H7 (cell line): ENCODE data around the gene RORC. TPM values are rescaled to one million over a fixed set of nuclear protein-coding genes. Genes with fewer than 3 reads are reported as not detected.
A peak's percentile ranks its signal among the peaks of the same experiment; 100 is the strongest.
"Not testable (repeated sequence)": the region's sequence is repeated elsewhere in the genome, so short reads cannot be mapped to it uniquely, and the experiment has no call there.

Experiments
- DNase-seq: peaks from one replicate; pipeline ENCODE4 v3.0.0; 2012
- H3K27me3 ChIP-seq: 2 replicates; pipeline ENCODE4 v1.6.0; 2011; ENCODE audit warnings: mild to moderate bottlenecking, low read length; ENCODE audit not compliant: control insufficient read depth, insufficient read depth
- H3K36me3 ChIP-seq: replicated peaks from 2 replicates; pipeline ENCODE4 v1.5.1; 2011; ENCODE audit warnings: low read length; ENCODE audit not compliant: control insufficient read depth, insufficient read depth
- H3K4me3 ChIP-seq: 2 replicates; pipeline ENCODE4 v1.5.1; 2011; ENCODE audit warnings: low read depth, mild to moderate bottlenecking, control low read depth, low read length, moderate library complexity; ENCODE audit not compliant: insufficient read depth
- total RNA-seq: library from RNA; depleted of rRNA; stranded (reverse); fragments of >200 nt; shearing (Covaris generic); gene quantifications from 2 replicates; pipeline ENCODE4 v1.2.3, GENCODE V29; 2014

RORC gene
- total RNA-seq, 1 experiment from 2014 or later = 0.42 TPM

DNA sequence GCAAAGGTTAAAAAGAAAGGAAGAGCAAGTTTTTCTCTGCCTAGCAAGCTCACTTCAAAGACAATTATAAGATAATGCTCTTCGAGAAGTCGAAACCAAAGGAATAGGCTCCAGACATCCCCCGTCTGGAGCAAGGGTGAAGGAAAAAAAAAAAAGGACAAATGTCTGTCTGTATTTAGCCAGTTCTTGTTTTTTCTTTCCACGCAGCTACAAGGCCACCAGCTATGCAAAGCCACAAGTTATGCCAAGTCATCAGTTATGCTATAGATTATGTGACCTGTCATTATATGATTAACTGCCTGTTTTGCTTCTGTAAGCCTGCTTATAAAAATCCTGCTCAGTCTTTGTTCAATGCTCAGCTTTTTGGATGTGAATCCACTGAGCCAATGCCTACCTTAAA lies 24.3 kb upstream of the RORC start:
- no peak for DNase-seq
- Histone ChIP-seq H3K36me3 (no peaks in the 10 kb centered on the region), H3K4me3 (no peak overlapping the region), H3K27me3 (peaks cover 32% of the 10 kb centered on the region)

GRCh38 chr1:151855516-151855915 lies 23.9 kb upstream of the RORC start:
- not testable (repeated sequence) for H3K36me3 ChIP-seq, DNase-seq, H3K4me3 ChIP-seq
- peaks cover 30% of the 10 kb centered on the region for H3K27me3 ChIP-seq

GRCh38 chr1:151854658-151855057 lies 23.1 kb upstream of the RORC start:
- peaks cover 21% of the 10 kb centered on the region for H3K27me3 ChIP-seq
- DNase-seq = no peak
- H3K36me3 ChIP-seq = no peaks in the 10 kb centered on the region
- no peak overlapping the region for H3K4me3 ChIP-seq

- H3K36me3 ChIP-seq = no peaks in the 10 kb centered on the region
- H3K27me3 ChIP-seq = peaks cover 9% of the 10 kb centered on the region
- H3K4me3 ChIP-seq = no peak within 1 kb of the TSS
- peak; percentile 38 for DNase-seq
These were observed 21.9 kb upstream of the RORC start, which contains the start of gene THEM5 for GRCh38 chr1:151853411-151853943. Gene THEM5 (minus strand): TSS chr1:151853712. CDS start chr1:151853565, 147 bp downstream.

DNA sequence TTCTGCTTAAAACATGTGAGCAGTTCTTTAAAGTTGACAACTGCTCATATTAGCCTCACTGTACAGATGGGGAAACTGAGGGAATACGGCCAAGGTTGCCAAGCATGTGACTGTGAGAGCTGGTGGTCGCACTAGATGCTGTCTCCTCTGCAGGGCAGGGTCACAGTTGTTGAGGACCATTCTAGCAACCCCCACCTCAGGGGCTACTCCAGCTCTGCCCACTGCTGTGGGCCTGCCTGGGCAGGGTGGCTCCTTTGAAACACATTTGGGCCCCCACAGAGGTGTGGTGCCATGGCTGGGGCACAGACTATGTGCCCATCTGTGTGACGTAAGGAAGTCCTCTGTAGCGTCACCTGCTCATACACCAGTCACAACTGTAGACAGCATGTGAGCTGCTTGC lies 21.1 kb upstream of the RORC start:
- peaks cover 5% of the 10 kb centered on the region for H3K27me3 ChIP-seq
- DNase-seq = no peak
- no peaks in the 10 kb centered on the region for H3K36me3 ChIP-seq
- H3K4me3 ChIP-seq = no peak overlapping the region

GRCh38 chr1:151851886-151852285 lies 20.3 kb upstream of the RORC start:
- Histone ChIP-seq H3K4me3 (no peak overlapping the region), H3K27me3 (peaks cover 2% of the 10 kb centered on the region; the same call in 1 of the 2 replicates), H3K36me3 (no peaks in the 10 kb centered on the region)
- DNase-seq = peak; percentile 46

DNA sequence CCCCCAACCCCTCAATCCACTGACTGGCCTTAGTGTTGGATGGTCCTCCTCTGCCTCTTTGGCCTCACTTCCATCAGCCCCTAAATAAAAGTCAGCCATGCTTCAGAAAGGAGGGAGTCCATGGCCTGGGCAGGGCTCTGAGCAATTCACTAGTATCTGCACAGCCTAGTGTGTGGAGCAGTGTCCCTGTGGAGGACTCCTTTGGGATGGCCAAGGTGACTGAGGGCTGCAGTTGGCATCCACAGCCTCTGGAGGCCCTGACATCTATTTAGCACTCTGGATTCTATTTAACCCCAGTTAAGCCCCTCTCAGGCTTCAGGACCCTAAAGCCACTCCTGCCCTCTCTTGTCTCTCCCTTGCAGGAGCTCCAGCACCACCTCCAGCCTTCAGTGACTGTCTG lies 18.3 kb upstream of the RORC start:
- no peaks in the 10 kb centered on the region for H3K36me3 ChIP-seq
- peaks cover 2% of the 10 kb centered on the region; the same call in 1 of the 2 replicates for H3K27me3 ChIP-seq
- H3K4me3 ChIP-seq = no peak overlapping the region
- DNase-seq = no peak

DNA sequence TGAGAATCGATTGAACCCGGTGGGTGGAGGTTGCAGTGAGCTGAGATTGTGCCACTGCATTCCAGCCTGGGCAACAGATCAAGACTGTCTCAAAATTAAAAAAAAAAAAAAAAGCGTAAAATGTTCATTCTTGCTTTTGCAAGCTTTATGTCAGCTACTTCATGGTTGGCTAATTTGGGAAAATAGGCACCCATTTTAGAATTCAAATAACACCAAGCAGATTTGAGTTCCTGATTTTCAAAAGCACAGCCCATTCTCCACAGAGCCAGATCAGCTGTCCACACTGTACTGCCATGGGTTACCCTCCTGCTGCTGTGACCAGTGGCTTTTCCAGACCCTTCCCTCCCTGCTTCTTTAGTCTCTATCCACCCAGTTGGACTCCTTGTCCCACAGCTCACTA lies 17.5 kb upstream of the RORC start:
- Histone ChIP-seq H3K36me3 (no peaks in the 10 kb centered on the region), H3K4me3 (no peak overlapping the region), H3K27me3 (peaks cover 2% of the 10 kb centered on the region; the same call in 1 of the 2 replicates)
- DNase-seq = no peak

DNA sequence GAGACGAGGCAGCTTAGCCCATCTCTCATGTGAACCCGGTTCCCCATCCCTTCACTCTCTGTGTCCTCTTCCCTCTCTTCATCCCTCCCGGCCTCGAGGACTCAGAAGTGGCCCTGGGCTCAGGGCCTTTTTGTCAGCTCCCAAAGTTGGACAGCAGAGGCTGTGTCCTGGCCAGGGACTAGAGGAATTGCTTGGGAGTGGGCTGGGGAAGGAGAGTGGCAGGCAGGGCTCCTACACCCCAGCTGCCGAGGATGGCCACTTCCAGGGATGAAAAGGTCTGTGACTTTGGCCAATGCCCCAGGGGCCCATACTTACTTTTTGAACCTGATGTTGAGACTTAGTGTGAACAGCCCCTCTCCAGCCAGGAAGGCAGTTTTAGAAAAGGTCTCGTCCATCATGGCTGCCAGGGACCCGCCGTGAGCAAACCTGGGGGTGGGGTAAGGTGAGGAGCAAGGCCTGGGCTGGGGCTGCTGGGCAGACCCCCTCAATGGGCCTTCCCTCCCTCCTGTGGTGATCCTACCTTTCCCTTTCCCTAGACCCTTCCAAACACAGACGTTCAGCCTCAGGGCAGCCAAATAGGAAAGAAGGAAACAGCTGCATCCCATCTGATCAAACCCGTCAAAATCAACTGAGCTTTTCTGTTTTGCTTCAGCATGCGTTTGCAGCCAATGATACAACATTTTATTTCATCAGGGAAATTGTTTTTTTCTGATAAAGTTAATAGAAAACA lies 16.4 kb upstream of the RORC start:
- H3K4me3 ChIP-seq = no peak overlapping the region
- H3K27me3 ChIP-seq = no peaks in the 10 kb centered on the region; the same call in 1 of the 2 replicates
- DNase-seq = peak; percentile 44

GRCh38 chr1:151846686-151847237 lies 15.2 kb upstream of the RORC start:
- DNase-seq = no peak
- H3K27me3 ChIP-seq = no peaks in the 10 kb centered on the region; the same call in 1 of the 2 replicates
- no peaks in the 10 kb centered on the region for H3K36me3 ChIP-seq

More for the DNA sequence above, 16.4 kb upstream of the RORC start:
- no peaks in the 10 kb centered on the region for H3K36me3 ChIP-seq

DNA sequence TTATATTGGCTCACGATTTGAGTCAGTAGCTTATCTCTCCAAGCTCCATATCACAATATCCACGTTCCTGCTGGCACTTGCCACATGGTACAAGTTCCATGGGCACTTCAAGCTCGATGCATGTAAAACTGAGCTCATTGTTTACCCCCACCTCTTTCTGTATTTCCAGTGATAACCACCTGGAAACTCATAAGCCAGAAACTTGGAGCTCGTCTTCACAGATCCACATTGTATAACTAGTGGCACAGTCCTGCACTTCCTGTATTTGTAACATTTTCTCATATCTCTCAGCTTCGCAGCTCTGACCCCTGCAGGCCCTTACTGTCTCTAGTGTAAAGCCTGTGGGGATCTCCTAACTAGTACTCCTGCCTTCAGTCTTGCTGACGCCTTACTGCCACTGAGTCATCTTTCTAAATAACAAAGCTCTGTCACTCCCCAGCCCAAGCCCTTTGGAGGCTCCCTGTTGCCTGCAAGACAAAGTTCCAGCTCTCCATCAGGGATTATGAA lies 14.5 kb upstream of the RORC start:
- Histone ChIP-seq H3K36me3 (no peaks in the 10 kb centered on the region), H3K4me3 (no peak overlapping the region), H3K27me3 (no peaks in the 10 kb centered on the region; the same call in 1 of the 2 replicates)
- peak; percentile 85 for DNase-seq

More at GRCh38 chr1:151846686-151847237, 15.2 kb upstream of the RORC start:
- H3K4me3 ChIP-seq = no peak overlapping the region

- peaks cover 15% of the 10 kb centered on the region for H3K27me3 ChIP-seq
- H3K36me3 ChIP-seq = no peaks in the 10 kb centered on the region
- H3K4me3 ChIP-seq = no peak overlapping the region
These were observed 11.8 kb upstream of the RORC start for GRCh38 chr1:151843398-151843797.

GRCh38 chr1:151841141-151841540 lies 9.5 kb upstream of the RORC start:
- H3K27me3 ChIP-seq = peaks cover 33% of the 10 kb centered on the region
- H3K4me3 ChIP-seq = no peak overlapping the region
- no peak for DNase-seq
- no peaks in the 10 kb centered on the region for H3K36me3 ChIP-seq

More at GRCh38 chr1:151843398-151843797, 11.8 kb upstream of the RORC start:
- no peak for DNase-seq

DNA sequence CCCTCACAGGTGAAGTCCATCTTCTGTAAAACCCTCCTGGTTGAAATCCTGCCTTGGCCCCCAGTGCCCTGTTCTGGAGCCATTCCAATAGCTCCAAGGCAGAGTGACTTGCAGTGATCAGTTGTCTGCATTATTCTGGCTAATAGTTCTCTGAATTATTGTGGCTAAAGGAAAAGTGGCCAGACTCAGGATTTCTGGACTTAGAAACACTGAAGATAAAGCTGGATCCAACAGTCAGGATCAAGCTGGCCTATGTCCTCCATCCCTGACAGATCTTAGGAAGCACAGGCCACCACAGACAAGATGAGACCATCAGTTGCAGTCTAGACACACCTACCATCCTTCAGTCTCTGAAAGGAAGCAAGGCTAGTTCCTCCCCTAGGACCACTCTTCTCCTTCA lies 8.8 kb upstream of the RORC start:
- peaks cover 33% of the 10 kb centered on the region for H3K27me3 ChIP-seq

More for the DNA sequence above, 8.8 kb upstream of the RORC start:
- Histone ChIP-seq H3K36me3 (no peaks in the 10 kb centered on the region), H3K4me3 (peak overlapping the region; percentile 57)
- no peak for DNase-seq
